HepG2 (cell line): ENCODE data around the gene SLC50A1. TPM values are rescaled to one million over a fixed set of nuclear protein-coding genes. Genes with fewer than 3 reads are reported as not detected.

Experiments
- CC2D1A ChIP-seq: sonication (generic); formaldehyde crosslinking; IDR thresholded peaks from 2 replicates; pipeline ENCODE4 v1.8.1; 2023; ENCODE audit warnings: mild to moderate bottlenecking, missing genetic modification reagents
- CREB1 ChIP-seq, 2 experiments: fragments of 450-650 bp in 1 of 2; IDR thresholded peaks; 2 replicates each; pipeline ENCODE4 v1.6.1; 2016 to 2017; ENCODE audit warnings: control low read depth in 1 of 2, mild to moderate bottlenecking in 1 of 2, missing compliant biosample characterization in 1 of 2, missing genetic modification characterization in 1 of 2
- CREB3 ChIP-seq: sonication (generic); formaldehyde crosslinking; IDR thresholded peaks from 2 replicates; pipeline ENCODE4 v1.5.0; 2020; ENCODE audit warnings: missing genetic modification reagents
- ESRRA ChIP-seq: sonication (generic); formaldehyde crosslinking; IDR thresholded peaks from 2 replicates; pipeline ENCODE4 v1.5.1; 2020; ENCODE audit warnings: mild to moderate bottlenecking, low read depth, missing genetic modification reagents
- ETV5 ChIP-seq: IDR thresholded peaks from 2 replicates; pipeline ENCODE4 v1.6.1; 2018; ENCODE audit warnings: missing biosample characterization, missing genetic modification reagents, inconsistent platforms, borderline replicate concordance
- FOXA3 ChIP-seq: IDR thresholded peaks from 2 replicates; pipeline ENCODE4 v1.6.1; 2016; ENCODE audit warnings: missing genetic modification reagents, missing compliant biosample characterization
- JUNB ChIP-seq: sonication (generic); formaldehyde crosslinking; IDR thresholded peaks from 2 replicates; pipeline ENCODE4 v1.8.0; 2022; ENCODE audit warnings: missing genetic modification reagents, mild to moderate bottlenecking, borderline replicate concordance
- KDM6A ChIP-seq: IDR thresholded peaks from 2 replicates; pipeline ENCODE4 v1.6.1; 2016; ENCODE audit warnings: low read depth
- KMT2A ChIP-seq: sonication (generic); formaldehyde crosslinking; IDR thresholded peaks from 2 replicates; pipeline ENCODE4 v1.4.0; 2020; ENCODE audit warnings: missing genetic modification reagents
- NONO ChIP-seq, 2 experiments: fragments of 450-650 bp in 1 of 2; sonication (generic) in 1 of 2; formaldehyde crosslinking in 1 of 2; IDR thresholded peaks in 1 of 2; conservative IDR thresholded peaks in 1 of 2; 2 replicates each; pipeline versions ENCODE4 v1.6.1 to v1.8.0; 2017 to 2022; ENCODE audit warnings: mild to moderate bottlenecking in 1 of 2, missing genetic modification reagents in 1 of 2, moderate library complexity in 1 of 2
- PITX1 ChIP-seq: sonication (generic); formaldehyde crosslinking; IDR thresholded peaks from 2 replicates; pipeline ENCODE4 v1.5.1; 2020; ENCODE audit warnings: mild to moderate bottlenecking, missing genetic modification reagents
- PRDM15 ChIP-seq: sonication (generic); formaldehyde crosslinking; IDR thresholded peaks from 2 replicates; pipeline ENCODE4 v1.4.0; 2020; ENCODE audit warnings: missing genetic modification reagents
- SMC3 ChIP-seq: IDR thresholded peaks from 2 replicates; pipeline ENCODE4 v1.6.1; 2011; ENCODE audit warnings: low read length, improper control_type of control experiment
- TERF1 ChIP-seq: sonication (generic); formaldehyde crosslinking; IDR thresholded peaks from 2 replicates; pipeline ENCODE4 v1.8.0; 2022; ENCODE audit warnings: mild to moderate bottlenecking, missing genetic modification reagents, moderate library complexity
- TFDP1 ChIP-seq: IDR thresholded peaks from 2 replicates; pipeline ENCODE4 v1.6.1; 2016; ENCODE audit warnings: missing compliant biosample characterization, missing genetic modification reagents, borderline replicate concordance
- XRCC5 ChIP-seq: fragments of 200-400 bp; formaldehyde crosslinking; optimal IDR thresholded peaks from 2 replicates; pipeline ENCODE3; 2017; ENCODE audit warnings: mild to moderate bottlenecking, low read length
- YEATS2 ChIP-seq: sonication (generic); formaldehyde crosslinking; IDR thresholded peaks from 2 replicates; pipeline ENCODE4 v1.4.0; 2020; ENCODE audit warnings: missing genetic modification reagents, borderline replicate concordance
- ZBTB20 ChIP-seq: sonication (generic); formaldehyde crosslinking; IDR thresholded peaks from 2 replicates; pipeline ENCODE4 v1.8.1; 2023; ENCODE audit warnings: missing genetic modification reagents, low read depth, mild to moderate bottlenecking, borderline replicate concordance
- ZFX ChIP-seq: sonication (generic); formaldehyde crosslinking; IDR thresholded peaks from 2 replicates; pipeline ENCODE4 v1.4.0; 2020; ENCODE audit warnings: mild to moderate bottlenecking, low read depth, missing genetic modification reagents, moderate library complexity
- ZNF292 ChIP-seq: sonication (generic); formaldehyde crosslinking; IDR thresholded peaks from 2 replicates; pipeline ENCODE4 v1.8.1; 2022; ENCODE audit warnings: mild to moderate bottlenecking, low read depth, missing genetic modification reagents, borderline replicate concordance
- ZNF431 ChIP-seq: sonication (generic); formaldehyde crosslinking; IDR thresholded peaks from 2 replicates; pipeline ENCODE4 v1.9.0; 2022; ENCODE audit warnings: missing genetic modification reagents, low read depth, mild to moderate bottlenecking, borderline replicate concordance
- ZNF777 ChIP-seq: sonication (generic); formaldehyde crosslinking; IDR thresholded peaks from 2 replicates; pipeline ENCODE4 v1.4.0; 2020; ENCODE audit warnings: missing genetic modification reagents
- polyA plus RNA-seq, 8 experiments: library from polyadenylated mRNA; depleted of rRNA in 3 of 8; stranded (reverse) in 7 of 8; unstranded in 1 of 8; fragments of >200 nt; fragmentation: Illumina TruSeq in 4 of 8; extraction: Trizol in 4 of 8; gene quantifications; 2 replicates each; pipeline versions ENCODE4 v1.2.1 to v1.2.3, GENCODE V29; 2011 to 2016; ENCODE audit warnings: low read depth in 4 of 8, missing spikeins in 1 of 8, mixed read lengths in 1 of 8; ENCODE audit not compliant: insufficient read depth in 1 of 8
- total RNA-seq, 5 experiments: library from RNA; depleted of rRNA; stranded (reverse); fragments of >200 nt; fragmentation: Illumina TruSeq; extraction: Trizol; gene quantifications; 2 replicates each; pipeline ENCODE4 v1.2.3, GENCODE V29; 2016; ENCODE audit warnings: low read depth in 1 of 5

Gene SLC50A1
- total and polyA plus RNA-seq, 2 of the 13 experiments (the other 11 are each of a cell fraction or from before 2014, with no cell fraction given) = 22.5 to 46.8 TPM

GRCh38 chr1:155135415-155136028 is at the start of gene SLC50A1 (continued):
- TF ChIP-seq CREB3 (CRISPR knock-in tag) (0 out of 2 replicates have a peak, but pooled peaks have one; percentile 30), KMT2A (CRISPR knock-in tag) (no peak), JUNB (CRISPR knock-in tag) (0 out of 2 replicates have a peak, but pooled peaks have one; percentile 47), YEATS2 (CRISPR knock-in tag) (peak; percentile 70; the same call in 1 of the 2 replicates), TFDP1 (peak; percentile 34; the same call in 1 of the 2 replicates), PITX1 (CRISPR knock-in tag) (peak; percentile 24; the same call in 1 of the 2 replicates), ETV5 (peak; percentile 82), ZNF292 (CRISPR knock-in tag) (no peak), ZNF777 (peak; percentile 46; the same call in 1 of the 2 replicates), CC2D1A (CRISPR knock-in tag) (no peak), KDM6A (no peak), ZBTB20 (peak; percentile 62), ESRRA (CRISPR knock-in tag) (peak; percentile 12; the same call in 1 of the 2 replicates), SMC3 (no peak; the same call in 1 of the 2 replicates), FOXA3 (CRISPR knock-in tag) (peak; percentile 41), PRDM15 (CRISPR knock-in tag) (peak; percentile 82; the same call in 1 of the 2 replicates), XRCC5 (no peak), TERF1 (CRISPR knock-in tag) (no peak), ZFX (CRISPR knock-in tag) (peak; percentile 64; the same call in 1 of the 2 replicates), NONO (IDR thresholded peaks at IDR 0.05) (no peak), NONO (CRISPR knock-in tag; conservative IDR thresholded peaks at IDR 0.05) (peak; percentile 83; the same call in 1 of the 2 replicates), ZNF431 (CRISPR knock-in tag) (peak; percentile 23; the same call in 1 of the 2 replicates), CREB1 (IDR thresholded peaks at IDR 0.05) (no peak; the same call in 1 of the 2 replicates), CREB1 (CRISPR knock-in tag; IDR thresholded peaks at IDR 0.05) (no peak)
